ENCODE measurements around the gene ZNF341.

Gene ZNF341

GRCh38 chr20:33725607-33726264 is 6.1 kb upstream of the ZNF341 start:
- TF ChIP-seq, protein P1, sequence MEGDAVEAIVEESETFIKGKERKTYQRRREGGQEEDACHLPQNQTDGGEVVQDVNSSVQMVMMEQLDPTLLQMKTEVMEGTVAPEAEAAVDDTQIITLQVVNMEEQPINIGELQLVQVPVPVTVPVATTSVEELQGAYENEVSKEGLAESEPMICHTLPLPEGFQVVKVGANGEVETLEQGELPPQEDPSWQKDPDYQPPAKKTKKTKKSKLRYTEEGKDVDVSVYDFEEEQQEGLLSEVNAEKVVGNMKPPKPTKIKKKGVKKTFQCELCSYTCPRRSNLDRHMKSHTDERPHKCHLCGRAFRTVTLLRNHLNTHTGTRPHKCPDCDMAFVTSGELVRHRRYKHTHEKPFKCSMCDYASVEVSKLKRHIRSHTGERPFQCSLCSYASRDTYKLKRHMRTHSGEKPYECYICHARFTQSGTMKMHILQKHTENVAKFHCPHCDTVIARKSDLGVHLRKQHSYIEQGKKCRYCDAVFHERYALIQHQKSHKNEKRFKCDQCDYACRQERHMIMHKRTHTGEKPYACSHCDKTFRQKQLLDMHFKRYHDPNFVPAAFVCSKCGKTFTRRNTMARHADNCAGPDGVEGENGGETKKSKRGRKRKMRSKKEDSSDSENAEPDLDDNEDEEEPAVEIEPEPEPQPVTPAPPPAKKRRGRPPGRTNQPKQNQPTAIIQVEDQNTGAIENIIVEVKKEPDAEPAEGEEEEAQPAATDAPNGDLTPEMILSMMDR (conservative IDR thresholded peaks at IDR 0.05; ENCODE audit: low read length): no peak
- no peak overlapping the region for H3K4me3 ChIP-seq (ENCODE audit: low read length)
- no peak for DNase-seq (ENCODE audit: low read depth)

DNA sequence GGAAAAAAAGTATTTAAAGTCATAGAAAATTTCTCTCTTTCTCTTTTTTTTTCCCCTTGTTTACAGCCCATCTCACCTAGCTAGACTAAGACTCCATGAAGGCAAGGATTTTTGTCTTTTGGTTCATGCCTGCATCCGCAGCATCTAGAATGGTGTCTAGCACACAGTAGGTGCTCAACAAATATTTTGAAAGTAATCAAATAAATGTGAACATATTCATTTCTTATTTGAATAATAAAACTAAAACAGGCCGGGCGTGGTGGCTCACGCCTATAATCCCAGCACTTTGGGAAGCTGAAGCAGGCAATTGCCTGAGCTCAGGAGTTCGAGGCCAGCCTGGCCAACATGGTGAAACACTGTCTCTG is 4.7 kb upstream of the ZNF341 start:
- TF ChIP-seq, protein P1 (conservative IDR thresholded peaks at IDR 0.05; ENCODE audit: low read length): no peak
- no peak overlapping the region for H3K4me3 ChIP-seq (ENCODE audit: low read length)
- no peak for DNase-seq (ENCODE audit: low read depth)

GRCh38 chr20:33727806-33728205 is 4.0 kb upstream of the ZNF341 start:
- TF ChIP-seq, protein P1 (conservative IDR thresholded peaks at IDR 0.05; ENCODE audit: low read length): no peak

DNA sequence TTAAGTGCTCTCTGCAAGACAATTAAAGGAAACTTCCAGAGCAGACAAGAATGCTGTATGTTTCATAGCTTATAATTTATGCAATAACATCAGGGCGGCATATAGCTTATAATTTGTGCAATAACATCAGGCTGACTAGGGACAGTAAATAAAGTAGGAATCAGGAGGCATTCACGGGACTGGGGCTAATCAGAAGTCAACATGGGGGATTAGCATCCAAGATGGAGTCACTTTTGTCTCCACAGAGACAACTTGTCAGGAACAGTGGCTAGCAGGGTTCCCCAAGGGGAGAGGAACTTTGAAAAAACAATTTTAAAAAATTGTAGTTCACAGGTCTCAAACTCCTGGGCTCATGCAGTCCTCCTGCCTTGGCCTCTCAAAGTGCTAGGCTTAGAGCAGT is 3.3 kb upstream of the ZNF341 start:
- H3K4me3 ChIP-seq (ENCODE audit: low read length): no peak overlapping the region
- TF ChIP-seq, protein P1 (conservative IDR thresholded peaks at IDR 0.05; ENCODE audit: low read length): no peak
- no peak for DNase-seq (ENCODE audit: low read depth)

More at GRCh38 chr20:33727806-33728205, 4.0 kb upstream of the ZNF341 start:
- H3K4me3 ChIP-seq (ENCODE audit: low read length): no peak overlapping the region
- DNase-seq (ENCODE audit: low read depth): no peak

GRCh38 chr20:33729101-33729500 is 2.7 kb upstream of the ZNF341 start:
- DNase-seq (ENCODE audit: low read depth): no peak
- TF ChIP-seq, protein P1 (conservative IDR thresholded peaks at IDR 0.05; ENCODE audit: low read length): no peak
- no peak overlapping the region for H3K4me3 ChIP-seq (ENCODE audit: low read length)

GRCh38 chr20:33730946-33731692 is 677 bp upstream of the ZNF341 start:
- H3K4me3 ChIP-seq (ENCODE audit: low read length): peak overlapping the region; percentile 67
- DNase-seq (ENCODE audit: low read depth): no peak
- TF ChIP-seq, protein P1 (conservative IDR thresholded peaks at IDR 0.05; ENCODE audit: low read length): no peak

Measured in AG10803 (cell line).